HG03354 (cell line): ENCODE measurements around the gene L3MBTL4.
"Not testable (repeated sequence)": the region's sequence is repeated elsewhere in the genome, so short reads cannot be mapped to it uniquely, and the experiment has no call there.

Experiments used
- ATAC-seq: cut with Tn5 transposase; IDR thresholded peaks from one replicate; pipeline ENCODE4 v1.9.1; 2021; ENCODE audit warnings: mild to moderate bottlenecking; ENCODE audit not compliant: unreplicated experiment, poor library complexity, severe bottlenecking

The L3MBTL4 gene

GRCh38 chr18:6323319-6323889, 91.3 kb downstream of the L3MBTL4 start:
- ATAC-seq, result no peak

DNA sequence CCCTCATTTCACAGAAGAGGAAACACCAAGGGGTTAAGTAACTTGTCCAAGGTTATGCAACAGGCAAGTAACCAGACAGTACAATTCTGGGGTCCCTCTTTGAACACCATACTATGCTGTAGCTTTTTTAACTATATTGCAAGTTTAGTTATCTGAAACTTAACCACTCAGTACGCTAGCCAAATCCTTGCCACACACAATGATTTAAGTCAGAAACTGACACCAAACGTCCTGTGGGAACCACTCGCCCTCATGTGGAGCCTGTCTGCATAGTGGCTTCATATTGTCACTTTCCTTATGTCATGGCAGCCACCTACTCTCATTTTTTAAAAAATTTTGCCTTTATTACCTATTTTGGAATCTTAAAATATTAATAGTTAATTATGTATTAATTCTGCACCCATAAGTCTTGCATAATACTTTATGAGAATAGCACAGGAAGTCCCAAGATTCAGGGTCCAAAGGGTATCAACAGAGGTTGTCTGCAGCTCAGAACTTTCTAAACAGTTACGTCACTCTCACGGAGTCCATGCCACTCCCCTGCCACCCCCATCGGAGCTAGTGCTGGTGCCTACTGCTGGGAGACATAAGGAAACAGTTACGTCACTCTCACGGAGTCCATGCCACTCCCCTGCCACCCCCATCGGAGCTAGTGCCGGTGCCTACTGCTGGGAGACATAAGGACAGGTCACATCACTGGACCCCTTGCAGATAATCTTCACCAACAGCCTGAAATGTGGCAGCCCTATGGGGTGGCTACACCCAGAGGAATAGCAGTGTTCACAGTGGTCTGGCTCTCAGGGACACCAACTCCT, 99.0 kb downstream of the L3MBTL4 start:
- no peak for ATAC-seq

- no peak for ATAC-seq
These were observed 101.3 kb downstream of the L3MBTL4 start for GRCh38 chr18:6313415-6313814.

DNA sequence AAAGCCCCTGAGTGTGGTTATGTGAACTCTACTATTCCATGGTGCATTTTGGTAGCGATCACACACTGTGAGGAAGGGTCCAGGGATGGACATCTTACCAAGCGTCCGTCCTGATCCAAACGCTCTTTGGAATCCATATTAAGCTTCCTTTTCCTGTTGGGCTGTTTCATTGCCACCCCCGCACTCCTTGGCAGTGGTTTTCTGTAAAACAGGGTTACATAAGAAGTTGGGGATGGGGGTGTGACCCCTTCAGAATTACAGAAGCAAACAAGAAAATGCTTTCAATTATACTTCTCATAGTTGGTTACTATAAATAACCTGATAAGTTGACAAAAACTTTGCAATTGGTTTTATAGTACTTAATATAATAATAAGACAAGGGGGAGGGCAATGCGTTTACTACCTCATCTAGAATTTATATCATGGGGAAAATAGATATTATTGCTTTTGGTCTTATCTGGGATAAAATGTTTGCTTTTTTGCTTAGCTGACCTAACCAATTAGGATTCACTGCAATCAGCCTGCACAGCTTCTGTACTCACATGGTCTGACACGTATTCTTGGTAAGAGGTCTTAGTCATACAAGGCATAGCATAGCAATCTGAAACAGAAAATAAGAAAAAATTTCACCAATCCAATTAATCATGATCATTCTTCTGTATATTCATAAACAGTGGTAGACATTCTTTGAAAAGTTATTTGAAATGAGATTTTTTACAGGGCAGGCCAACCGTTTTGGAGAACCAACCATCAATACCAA, 103.1 kb downstream of the L3MBTL4 start:
- ATAC-seq, result no peak

DNA sequence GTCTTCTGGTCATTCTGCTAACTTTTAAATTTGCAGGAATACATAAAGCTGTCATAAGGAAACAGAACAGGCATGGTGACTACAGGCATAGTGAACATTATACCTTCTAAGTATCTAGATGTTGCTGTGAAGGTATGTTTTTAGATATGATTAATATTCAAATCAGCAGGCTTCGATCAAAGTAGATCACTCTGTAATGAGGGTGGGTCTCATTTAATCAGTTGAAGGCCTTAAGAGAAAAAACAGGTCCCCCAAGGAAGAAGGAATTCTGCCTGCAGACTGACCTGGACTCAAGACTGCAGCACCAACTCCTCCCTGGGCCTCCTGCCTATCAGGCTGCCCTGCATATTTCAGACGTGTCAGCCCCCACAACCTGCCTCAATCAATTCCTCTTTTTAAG, 104.0 kb downstream of the L3MBTL4 start:
- no peak for ATAC-seq

- no peak for ATAC-seq
These were observed 116.8 kb downstream of the L3MBTL4 start for GRCh38 chr18:6297875-6298274.

- no peak for ATAC-seq
These were observed 120.4 kb downstream of the L3MBTL4 start for GRCh38 chr18:6294148-6294784.

- ATAC-seq, result no peak
These were observed 124.9 kb downstream of the L3MBTL4 start for GRCh38 chr18:6289843-6290242.

- ATAC-seq, result no peak
These were observed 128.1 kb downstream of the L3MBTL4 start for GRCh38 chr18:6286585-6286984.

GRCh38 chr18:6284761-6285160, 129.9 kb downstream of the L3MBTL4 start:
- no peak for ATAC-seq

DNA sequence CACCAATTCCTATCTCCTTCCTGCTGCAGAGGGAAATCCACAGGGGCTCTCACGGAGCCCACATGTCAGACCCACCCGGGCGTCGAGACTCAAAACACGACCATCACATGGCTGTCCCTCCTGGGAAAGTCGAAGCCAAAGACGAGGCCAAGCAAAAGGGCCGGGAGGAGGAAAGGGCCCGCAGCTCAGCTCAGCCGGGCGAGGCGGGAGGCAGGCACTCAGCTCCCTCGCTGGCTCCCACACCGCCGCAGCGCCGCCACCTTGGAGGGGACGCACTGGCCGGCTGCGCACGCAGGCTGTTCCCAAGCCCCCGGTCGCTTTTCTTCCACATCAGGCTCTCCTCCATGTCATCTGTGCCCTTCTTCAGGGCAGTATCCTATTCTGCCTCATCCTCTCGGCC, 130.4 kb downstream of the L3MBTL4 start:
- no peak for ATAC-seq

GRCh38 chr18:6281874-6282273, 132.8 kb downstream of the L3MBTL4 start:
- no peak for ATAC-seq

- ATAC-seq, result no peak
These were observed 134.4 kb downstream of the L3MBTL4 start for GRCh38 chr18:6280211-6280743.

GRCh38 chr18:6279308-6279707, 135.4 kb downstream of the L3MBTL4 start:
- no peak for ATAC-seq

DNA sequence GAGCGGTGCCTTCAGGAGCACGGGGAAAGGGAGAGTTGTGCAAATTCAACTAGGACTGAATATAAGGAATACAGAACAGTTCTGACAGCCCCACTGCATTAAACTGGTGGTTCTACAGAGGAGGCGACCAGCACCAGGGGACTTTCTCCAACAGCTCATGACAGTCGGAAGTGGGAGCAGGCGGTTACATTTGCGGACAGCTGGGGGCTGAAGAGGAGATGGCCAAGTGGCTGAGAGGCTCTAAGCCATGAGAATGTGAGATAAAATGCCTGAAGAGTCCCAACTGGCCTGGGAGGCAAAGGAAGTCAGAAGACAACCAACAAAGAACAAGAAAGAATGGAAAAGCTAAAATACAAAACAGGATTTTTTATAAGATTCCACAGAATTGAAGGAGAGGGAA, 141.3 kb downstream of the L3MBTL4 start:
- ATAC-seq, result no peak

DNA sequence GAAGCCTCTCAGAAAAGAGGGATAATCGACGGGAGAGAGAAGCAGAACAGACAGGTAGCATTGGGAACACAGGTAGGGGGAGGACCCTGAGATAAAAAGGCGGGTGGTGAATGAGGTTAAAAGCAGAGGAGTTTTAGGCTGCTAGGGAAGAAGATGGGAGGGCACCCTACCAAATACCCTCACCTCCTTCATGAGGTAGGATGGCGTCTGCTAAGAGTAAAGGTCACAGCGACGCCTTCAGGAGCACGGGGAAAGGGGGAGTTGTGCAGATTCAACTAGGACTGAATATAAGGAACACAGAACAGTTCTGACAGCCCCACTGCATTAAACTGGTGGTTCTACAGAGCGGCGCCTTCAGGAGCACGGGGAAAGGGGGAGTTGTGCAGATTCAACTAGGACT, 142.6 kb downstream of the L3MBTL4 start:
- ATAC-seq, result not testable (repeated sequence)

DNA sequence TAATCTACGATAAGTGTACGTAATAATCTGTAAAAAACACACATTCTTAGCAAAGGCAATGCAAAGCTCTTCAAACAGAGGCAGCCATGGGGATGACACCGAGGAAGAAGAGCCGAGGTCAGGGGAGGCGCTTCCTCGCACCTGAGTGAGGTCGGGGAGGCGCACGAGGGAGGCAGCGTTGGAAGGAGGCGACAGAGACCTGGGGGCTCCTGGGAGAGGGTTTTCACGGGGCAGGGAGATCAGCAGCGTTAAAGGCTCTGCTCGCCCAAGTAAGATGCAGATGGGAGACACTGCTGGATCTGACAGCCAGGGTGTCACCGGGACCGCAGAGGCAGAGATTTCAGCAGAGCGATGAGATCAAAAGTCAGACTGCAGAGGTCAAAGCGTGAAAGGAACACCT, 143.1 kb downstream of the L3MBTL4 start:
- ATAC-seq, result no peak

GRCh38 chr18:6270771-6271216, 143.9 kb downstream of the L3MBTL4 start:
- peak; percentile 88 for ATAC-seq

GRCh38 chr18:6269660-6270332, 144.9 kb downstream of the L3MBTL4 start:
- ATAC-seq, result no peak
